WERI-Rb-1 (cell line): Measurements from ENCODE around the gene ZSWIM7.

Experiments
- DNase-seq: peaks from one replicate; pipeline ENCODE4 v3.0.0-alpha.2; 2020
- H3K27ac ChIP-seq: fragments of 250-450 bp; sonication (Bioruptor Pico); 2 replicates; pipeline ENCODE4 v1.5.1; 2020; ENCODE audit warnings: mild to moderate bottlenecking, moderate library complexity
- H3K27me3 ChIP-seq: fragments of 250-450 bp; sonication (Bioruptor Pico); 2 replicates; pipeline ENCODE4 v1.5.1; 2021; ENCODE audit warnings: mild to moderate bottlenecking, low read depth, moderate library complexity; ENCODE audit not compliant: insufficient read depth, severe bottlenecking
- H3K36me3 ChIP-seq: fragments of 250-450 bp; sonication (Bioruptor Pico); 2 replicates; pipeline ENCODE4 v1.5.1; 2020; ENCODE audit warnings: mild to moderate bottlenecking, moderate library complexity
- H3K4me3 ChIP-seq: 2 replicates; pipeline ENCODE4 v1.5.1; 2011; ENCODE audit warnings: low read depth, mild to moderate bottlenecking, control low read depth, low read length
- H3K9me3 ChIP-seq: fragments of 250-450 bp; sonication (Bioruptor Pico); 2 replicates; pipeline ENCODE4 v1.5.1; 2021; ENCODE audit warnings: mild to moderate bottlenecking, moderate library complexity; ENCODE audit not compliant: severe bottlenecking
- TF ChIP-seq, protein P1 (sequence below): IDR thresholded peaks from 2 replicates; pipeline ENCODE4 v1.5.1; 2011; ENCODE audit warnings: low read depth, mild to moderate bottlenecking, control low read depth, inconsistent platforms, low read length

Gene ZSWIM7

DNA sequence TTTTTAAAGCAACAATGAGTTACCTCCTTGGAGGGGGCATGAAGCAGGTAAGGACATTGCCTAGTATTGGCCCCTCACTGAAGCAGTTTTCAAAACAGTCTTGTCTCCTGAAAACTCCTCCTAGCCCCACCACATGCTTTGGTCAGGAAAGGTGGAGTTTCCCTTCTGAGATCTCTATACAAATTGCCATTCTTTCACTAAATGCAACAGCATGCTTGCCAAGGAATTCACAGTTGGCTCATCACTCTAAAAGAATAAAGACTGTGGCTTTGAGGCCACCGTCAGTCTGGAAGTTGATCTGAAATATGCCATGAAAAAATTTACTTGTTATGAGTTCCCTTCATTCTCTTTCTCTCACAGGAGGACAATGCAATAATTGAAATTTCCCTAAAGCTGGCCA is 4.3 kb upstream of the ZSWIM7 start:
- H3K36me3 ChIP-seq, result peaks cover 81% of the 10 kb centered on the region
- TF ChIP-seq, protein P1, sequence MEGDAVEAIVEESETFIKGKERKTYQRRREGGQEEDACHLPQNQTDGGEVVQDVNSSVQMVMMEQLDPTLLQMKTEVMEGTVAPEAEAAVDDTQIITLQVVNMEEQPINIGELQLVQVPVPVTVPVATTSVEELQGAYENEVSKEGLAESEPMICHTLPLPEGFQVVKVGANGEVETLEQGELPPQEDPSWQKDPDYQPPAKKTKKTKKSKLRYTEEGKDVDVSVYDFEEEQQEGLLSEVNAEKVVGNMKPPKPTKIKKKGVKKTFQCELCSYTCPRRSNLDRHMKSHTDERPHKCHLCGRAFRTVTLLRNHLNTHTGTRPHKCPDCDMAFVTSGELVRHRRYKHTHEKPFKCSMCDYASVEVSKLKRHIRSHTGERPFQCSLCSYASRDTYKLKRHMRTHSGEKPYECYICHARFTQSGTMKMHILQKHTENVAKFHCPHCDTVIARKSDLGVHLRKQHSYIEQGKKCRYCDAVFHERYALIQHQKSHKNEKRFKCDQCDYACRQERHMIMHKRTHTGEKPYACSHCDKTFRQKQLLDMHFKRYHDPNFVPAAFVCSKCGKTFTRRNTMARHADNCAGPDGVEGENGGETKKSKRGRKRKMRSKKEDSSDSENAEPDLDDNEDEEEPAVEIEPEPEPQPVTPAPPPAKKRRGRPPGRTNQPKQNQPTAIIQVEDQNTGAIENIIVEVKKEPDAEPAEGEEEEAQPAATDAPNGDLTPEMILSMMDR, result no peak
- H3K27me3 ChIP-seq, result no peaks in the 10 kb centered on the region
- DNase-seq, result no peak
- no peak overlapping the region for H3K27ac ChIP-seq
- no peak overlapping the region for H3K4me3 ChIP-seq
- H3K9me3 ChIP-seq, result no peaks in the 10 kb centered on the region

DNA sequence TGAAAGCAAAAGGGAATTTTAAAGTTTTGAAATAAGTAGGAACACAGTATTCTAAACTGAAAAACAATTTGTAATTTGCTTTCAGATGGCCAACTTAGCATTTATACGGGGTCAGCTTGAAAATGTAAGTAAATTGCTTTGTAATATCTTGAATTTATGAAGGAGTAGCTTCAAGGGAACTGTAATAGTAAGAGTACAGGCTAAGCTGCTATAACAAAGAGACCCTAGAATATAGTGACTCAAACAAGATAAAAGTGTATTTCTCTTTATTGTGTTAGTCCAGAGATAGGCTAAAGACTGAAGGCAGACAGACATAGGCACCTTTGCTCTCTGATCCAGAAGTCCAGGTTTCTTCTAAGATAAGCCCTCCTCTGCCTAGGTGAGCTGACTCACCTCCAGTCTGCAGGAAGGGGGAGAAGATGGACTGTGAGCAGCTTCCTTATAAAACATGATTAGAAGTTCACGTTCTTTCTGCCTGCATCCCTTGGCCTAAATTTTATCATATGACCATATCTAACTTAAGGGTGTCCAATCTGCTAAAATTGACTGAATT is 3.3 kb upstream of the ZSWIM7 start:
- H3K36me3 ChIP-seq, result peaks cover 71% of the 10 kb centered on the region
- no peaks in the 10 kb centered on the region for H3K27me3 ChIP-seq
- no peaks in the 10 kb centered on the region for H3K9me3 ChIP-seq
- TF ChIP-seq, protein P1, result no peak
- H3K27ac ChIP-seq, result no peak overlapping the region
- H3K4me3 ChIP-seq, result no peak overlapping the region
- DNase-seq, result no peak

DNA sequence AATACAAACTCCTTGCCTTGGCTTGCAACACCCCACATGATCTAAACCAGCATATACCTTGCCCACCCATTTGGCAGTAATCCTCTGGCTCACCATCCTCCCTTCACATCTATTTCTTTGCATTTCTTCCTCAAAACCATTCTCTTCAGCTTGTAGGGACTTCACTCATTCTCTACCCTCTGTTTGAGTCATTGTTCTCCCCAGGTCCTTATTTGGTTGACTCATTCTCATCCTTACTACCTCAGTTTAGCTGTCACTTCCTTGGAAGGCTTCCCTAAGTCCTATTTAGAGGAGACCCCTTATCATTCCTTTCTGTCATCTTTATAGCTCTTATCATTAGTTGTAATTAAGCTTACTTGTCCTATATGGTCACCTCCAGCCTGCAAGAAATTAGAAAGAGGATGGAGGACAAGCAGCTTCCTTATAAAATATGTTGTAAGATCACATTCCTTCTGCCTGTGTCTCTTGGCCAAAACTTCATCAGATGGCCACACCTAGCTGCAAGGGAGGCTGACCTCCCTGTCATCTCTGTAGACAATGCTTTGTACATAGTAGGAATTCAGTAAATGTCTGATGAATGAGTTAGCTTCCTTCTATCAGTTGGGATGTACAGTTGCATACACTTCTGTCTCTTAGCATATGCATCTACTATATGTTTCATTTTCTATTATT is 1.9 kb upstream of the ZSWIM7 start:
- Histone ChIP-seq H3K27ac (no peak overlapping the region), H3K9me3 (no peaks in the 10 kb centered on the region), H3K4me3 (no peak overlapping the region)

DNA sequence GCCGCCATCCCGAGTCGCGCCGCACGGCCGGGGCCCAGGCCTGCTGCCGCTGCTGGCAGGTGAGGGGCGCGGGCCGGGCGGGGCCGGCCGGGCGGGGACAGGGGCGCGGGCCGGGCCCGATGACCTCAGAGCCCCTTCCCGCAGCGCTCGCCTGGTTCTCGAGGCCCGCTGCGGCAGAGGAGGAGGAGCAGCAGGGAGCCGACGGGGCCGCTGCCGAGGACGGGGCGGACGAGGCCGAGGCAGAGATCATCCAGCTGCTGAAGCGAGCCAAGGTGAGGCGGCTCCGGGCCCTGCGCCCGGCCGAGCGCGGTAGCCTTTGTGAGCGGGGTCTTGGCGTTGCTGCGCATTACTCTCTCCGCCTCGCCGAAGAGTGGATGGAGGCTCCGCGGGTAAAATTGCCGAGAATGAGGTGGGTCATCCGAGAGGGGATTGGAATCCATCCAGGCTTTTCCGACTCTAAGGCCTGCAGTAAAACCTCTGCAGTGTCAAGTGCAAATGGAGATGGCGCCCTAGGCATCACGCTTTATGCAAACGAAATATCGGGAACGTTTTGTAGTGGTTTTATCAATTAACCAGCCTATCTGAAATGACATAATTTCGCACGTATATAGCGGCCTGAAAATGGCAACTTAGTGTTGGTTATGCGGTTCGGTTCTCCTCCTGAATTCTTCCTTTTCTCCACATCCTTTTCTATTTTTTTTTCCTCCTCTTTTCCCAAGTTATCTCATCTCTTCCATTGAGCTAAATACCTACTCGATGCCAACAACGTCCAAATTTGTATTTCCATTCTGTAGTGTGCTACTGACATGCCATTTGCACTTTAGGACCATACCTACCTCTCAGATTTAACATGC is 697 bp upstream of the ZSWIM7 start:
- no peaks in the 10 kb centered on the region for H3K27me3 ChIP-seq
- H3K36me3 ChIP-seq, result peaks cover 46% of the 10 kb centered on the region
- TF ChIP-seq, protein P1, result no peak
- DNase-seq, result peak; percentile 46
- peak overlapping the region; percentile 98 for H3K4me3 ChIP-seq
- H3K27ac ChIP-seq, result peak overlapping the region; percentile 69
- H3K9me3 ChIP-seq, result no peaks in the 10 kb centered on the region

More for the DNA sequence above, 1.9 kb upstream of the ZSWIM7 start:
- H3K27me3 ChIP-seq, result no peaks in the 10 kb centered on the region
- TF ChIP-seq, protein P1, result no peak
- no peak for DNase-seq
- H3K36me3 ChIP-seq, result peaks cover 56% of the 10 kb centered on the region

DNA sequence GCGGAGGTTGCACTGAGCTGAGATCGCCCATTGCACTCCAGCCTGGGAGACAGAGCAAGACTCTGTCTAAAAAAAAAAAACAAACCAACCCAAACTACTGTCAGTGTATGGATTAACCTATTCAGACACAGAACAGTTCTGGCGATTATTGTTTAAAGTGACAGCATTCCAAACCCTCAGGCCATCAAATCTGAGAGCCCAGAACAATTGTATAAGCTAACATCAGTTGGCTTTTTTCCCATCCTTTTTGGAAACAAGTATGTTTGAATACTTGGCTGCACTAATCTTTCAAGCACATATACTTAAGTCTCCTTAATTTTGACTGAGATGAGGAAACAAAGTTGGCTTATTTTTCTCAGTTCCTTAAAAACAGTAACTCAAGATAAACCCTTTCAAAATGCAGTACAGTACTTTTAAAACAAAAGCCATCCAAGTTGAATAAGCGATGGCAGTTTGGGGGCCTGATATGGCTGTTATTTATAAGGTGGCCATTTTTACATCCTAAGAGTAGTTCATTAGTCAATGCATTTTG is 1.4 kb downstream of the ZSWIM7 start:
- H3K27ac ChIP-seq, result no peak overlapping the region
- TF ChIP-seq, protein P1, result no peak
- H3K36me3 ChIP-seq, result peaks cover 25% of the 10 kb centered on the region
- H3K9me3 ChIP-seq, result no peaks in the 10 kb centered on the region
- no peak for DNase-seq
- H3K27me3 ChIP-seq, result no peaks in the 10 kb centered on the region
- no peak overlapping the region for H3K4me3 ChIP-seq
